SK-N-SH (cell line): ENCODE results near the gene ACBD6. TPM values are rescaled to one million over a fixed set of nuclear protein-coding genes. Genes with fewer than 3 reads are reported as not detected.

ENCODE experiments used
- CTCF ChIA-PET: fragments of 300-600, 350-600 bp; formaldehyde crosslinking; extraction: SDS; loops from one replicate; lab custom pipeline; 2021; lab: Yijun Ruan, JAX
- POLR2A ChIA-PET: fragments of 350-600 bp; sonication (Branson Sonifier 250); formaldehyde crosslinking; extraction: SDS; loops from one replicate; lab custom pipeline; 2020; ENCODE audit warnings: antibody characterized with exemption, inconsistent platforms; lab: Yijun Ruan, JAX
- DNase-seq: peaks from one replicate; pipeline ENCODE4 v3.0.0; 2012
- H2AFZ ChIP-seq: fragments of 200-600 bp; sonication (generic); 2 replicates; pipeline ENCODE4 v1.8.1; 2016; ENCODE audit warnings: antibody characterized with exemption, mild to moderate bottlenecking, low read depth
- H3F3A ChIP-seq: fragments of 200-600 bp; sonication (generic); replicated peaks from 2 replicates; pipeline ENCODE3; 2016; ENCODE audit warnings: antibody characterized with exemption, mild to moderate bottlenecking; ENCODE audit not compliant: insufficient read depth
- H3K27ac ChIP-seq, 2 experiments: fragments of 200-500 bp in 1 of 2; fragments of 200-600 bp in 1 of 2; sonication (Bioruptor generic) in 1 of 2; sonication (generic), shearing (Covaris generic) in 1 of 2; 2 replicates each; pipeline versions ENCODE4 v1.5.1 to v1.6.1; 2014 to 2016; ENCODE audit warnings: low read depth in 2 of 2, inconsistent platforms in 1 of 2, low read length in 1 of 2, mild to moderate bottlenecking in 1 of 2, mixed read lengths in 1 of 2
- H3K27me3 ChIP-seq: fragments of 200-600 bp; sonication (generic), shearing (Covaris generic); 2 replicates; pipeline ENCODE4 v1.6.1; 2016; ENCODE audit warnings: mixed run types; ENCODE audit not compliant: insufficient read depth
- H3K36me3 ChIP-seq, 2 experiments: fragments of 200-500 bp in 1 of 2; fragments of 200-600 bp in 1 of 2; sonication (Bioruptor generic) in 1 of 2; sonication (generic) in 1 of 2; replicated peaks in 1 of 2; 2 replicates each; pipeline versions ENCODE3 to v1.5.1; 2014 to 2016; ENCODE audit warnings: low read length in 1 of 2, mild to moderate bottlenecking in 1 of 2; ENCODE audit not compliant: insufficient read depth in 2 of 2, control insufficient read depth in 1 of 2
- H3K4me1 ChIP-seq, 2 experiments: fragments of 200-500 bp in 1 of 2; fragments of 200-600 bp in 1 of 2; sonication (Bioruptor generic) in 1 of 2; sonication (generic), shearing (Covaris generic) in 1 of 2; 2 replicates each; pipeline versions ENCODE4 v1.5.1 to v1.6.1; 2014 to 2016; ENCODE audit warnings: low read depth in 1 of 2, low read length in 1 of 2, mixed run types in 1 of 2; ENCODE audit not compliant: insufficient read depth in 2 of 2, control insufficient read depth in 1 of 2
- H3K4me2 ChIP-seq: fragments of 200-600 bp; sonication (generic), shearing (Covaris generic); 2 replicates; pipeline ENCODE4 v1.6.1; 2017; ENCODE audit warnings: mixed run types
- H3K4me3 ChIP-seq, 2 experiments: fragments of 200-500 bp in 1 of 2; fragments of 200-600 bp in 1 of 2; sonication (Bioruptor generic) in 1 of 2; sonication (generic), shearing (Covaris generic) in 1 of 2; 2 replicates each; pipeline versions ENCODE4 v1.5.1 to v1.8.1; 2014 to 2016; ENCODE audit warnings: low read depth in 2 of 2, inconsistent platforms in 1 of 2, low read length in 1 of 2, mild to moderate bottlenecking in 1 of 2, mixed read lengths in 1 of 2, moderate library complexity in 1 of 2
- H3K79me2 ChIP-seq: fragments of 200-600 bp; sonication (generic); 2 replicates; pipeline ENCODE4 v1.8.1; 2017; ENCODE audit warnings: mild to moderate bottlenecking; ENCODE audit not compliant: insufficient read depth
- H3K9ac ChIP-seq: fragments of 200-600 bp; sonication (generic); 2 replicates; pipeline ENCODE4 v1.6.1; 2017; ENCODE audit warnings: mixed run types
- H3K9me2 ChIP-seq: fragments of 200-600 bp; sonication (generic); 2 replicates; pipeline ENCODE4 v1.6.1; 2017; ENCODE audit warnings: mixed run types
- H3K9me3 ChIP-seq: fragments of 200-600 bp; sonication (generic); 2 replicates; pipeline ENCODE4 v1.6.1; 2017; ENCODE audit warnings: mixed run types, mild to moderate bottlenecking, moderate library complexity
- H4K20me1 ChIP-seq: fragments of 200-600 bp; sonication (generic); 2 replicates; pipeline ENCODE4 v1.6.1; 2017; ENCODE audit warnings: mild to moderate bottlenecking, mixed run types; ENCODE audit not compliant: insufficient read depth
- EP300 ChIP-seq, 2 experiments: IDR thresholded peaks; 2 replicates each; pipeline versions ENCODE4 v1.4.0 to v1.6.1; 2012; ENCODE audit warnings: borderline replicate concordance in 1 of 2, low read depth in 1 of 2, low read length in 1 of 2
- FOSL2 ChIP-seq: IDR thresholded peaks from 2 replicates; pipeline ENCODE4 v1.4.0; 2012; ENCODE audit warnings: low read depth, mild to moderate bottlenecking, moderate library complexity, borderline replicate concordance
- GABPA ChIP-seq: IDR thresholded peaks from 2 replicates; pipeline ENCODE4 v1.4.0; 2012; ENCODE audit warnings: low read depth, mild to moderate bottlenecking
- GATA2 ChIP-seq: sonication (generic); formaldehyde crosslinking; IDR thresholded peaks from 2 replicates; pipeline ENCODE4 v1.5.0; 2020; ENCODE audit warnings: mild to moderate bottlenecking, missing genetic modification reagents
- NFIC ChIP-seq: IDR thresholded peaks from 2 replicates; pipeline ENCODE4 v1.4.0; 2012; ENCODE audit warnings: borderline replicate concordance
- NRF1 ChIP-seq: IDR thresholded peaks from 2 replicates; pipeline ENCODE4 v1.6.1; 2012; ENCODE audit warnings: low read depth, mild to moderate bottlenecking, low read length
- PBX3 ChIP-seq: IDR thresholded peaks from 2 replicates; pipeline ENCODE4; 2012
- REST ChIP-seq: IDR thresholded peaks from 2 replicates; pipeline ENCODE4 v1.6.1; 2012; ENCODE audit warnings: mild to moderate bottlenecking, low read depth, low read length, moderate library complexity
- TCF12 ChIP-seq: IDR thresholded peaks from 2 replicates; pipeline ENCODE4 v1.4.0; 2012
- USF1 ChIP-seq: IDR thresholded peaks from 2 replicates; pipeline ENCODE4 v1.4.0; 2012; ENCODE audit warnings: low read depth, borderline replicate concordance
- WGBS: methylation state at CpG from one replicate; pipeline ENCODE4 v1.1.6; 2017; ENCODE audit warnings: low lambda C conversion rate; 5-methylcytosine and 5-hydroxymethylcytosine counted together
- polyA plus RNA-seq, 3 experiments: library from polyadenylated mRNA; depleted of rRNA; stranded (reverse); fragments of >200 nt; gene quantifications; 2 replicates each; pipeline ENCODE4 v1.2.3, GENCODE V29; 2012

The ACBD6 gene
- polyA plus RNA-seq, 1 of the 3 experiments (the other 2 are of a cell fraction) = 60.9 TPM

GRCh38 chr1:180540697-180541594 is 38.6 kb upstream of the ACBD6 start:
- Histone ChIP-seq H3K9me2 (no peaks in the 10 kb centered on the region), H3K4me2 (peak overlapping the region; percentile 27; the same call in 1 of the 2 replicates), H3F3A (no peaks in the 10 kb centered on the region), H3K79me2 (no peaks in the 10 kb centered on the region), H3K9me3 (no peaks in the 10 kb centered on the region), H4K20me1 (no peaks in the 10 kb centered on the region), H3K27ac (peak overlapping the region in 1 of 2 experiments; percentile 49; a peak in 2 of 4 replicates), H3K9ac (no peak overlapping the region), H2AFZ (no peak overlapping the region)
- POLR2A ChIA-PET = no interaction called here
- TF ChIP-seq EP300 (IDR thresholded peaks at IDR 0.05; ENCODE audit: borderline replicate concordance in 1 of 2, low read depth in 1 of 2, low read length in 1 of 2) = no peak
- TF ChIP-seq NFIC = peak; percentile 32; the same call in 1 of the 2 replicates
- TF ChIP-seq TCF12 = peak; percentile 48; the same call in 1 of the 2 replicates
- TF ChIP-seq PBX3 = peak; percentile 31; the same call in 1 of the 2 replicates
- TF ChIP-seq FOSL2 = peak; percentile 43; the same call in 1 of the 2 replicates
- TF ChIP-seq, all 33 proteins: peak for 4
- H3K36me3 ChIP-seq = no peaks in the 10 kb centered on the region
- H3K4me1 ChIP-seq = peaks cover 0 to 3% of the 10 kb centered on the region in 2 experiments; a peak in 1 of 4 replicates
- DNase-seq = no peak
- no peak overlapping the region for H3K4me3 ChIP-seq
- H3K27me3 ChIP-seq = no peaks in the 10 kb centered on the region
- CTCF ChIA-PET = interaction anchor here (0.7 to 2.3 kb wide), 4 partner anchors 9 to 322 kb away, joined by 3 to 11 read pairs (median 5); no protein-coding TSS in a partner anchor
- 84% methylated on average over 14 of the region's 14 CpGs for WGBS

- H3K9me2 ChIP-seq = no peaks in the 10 kb centered on the region
- H3K9me3 ChIP-seq = no peaks in the 10 kb centered on the region
- no peak overlapping the region for H3K4me3 ChIP-seq
- no peaks in the 10 kb centered on the region for H3K36me3 ChIP-seq
- no peaks in the 10 kb centered on the region for H3K79me2 ChIP-seq
- DNase-seq = no peak
- no peaks in the 10 kb centered on the region for H4K20me1 ChIP-seq
- H3K27ac ChIP-seq = no peak overlapping the region
- H3K4me2 ChIP-seq = no peak overlapping the region
- no peak for TF ChIP-seq GATA2 (CRISPR knock-in tag)
- TF ChIP-seq GABPA = no peak
- no peak for TF ChIP-seq NRF1
- TF ChIP-seq REST = no peak
- TF ChIP-seq USF1 = no peak
- no peak overlapping the region for H3K9ac ChIP-seq
- no peaks in the 10 kb centered on the region for H3F3A ChIP-seq
- H3K27me3 ChIP-seq = no peaks in the 10 kb centered on the region
- peaks cover 0 to 6% of the 10 kb centered on the region in 2 experiments; a peak in 2 of 4 replicates for H3K4me1 ChIP-seq
- ChIA-PET CTCF (interaction anchor here (1.0 to 13.0 kb wide), 5 partner anchors 24 to 604 kb away, joined by 3 to 213 read pairs (median 5); no protein-coding TSS in a partner anchor), POLR2A (no interaction called here)
- WGBS = 92% methylated on average over 7 of the region's 7 CpGs
- no peak overlapping the region for H2AFZ ChIP-seq
These were observed 36.8 kb upstream of the ACBD6 start for GRCh38 chr1:180539136-180539535.
